Measurements from ENCODE around the gene CORO2A. TPM values are rescaled to one million over a fixed set of nuclear protein-coding genes. Genes with fewer than 3 reads are reported as not detected.

The CORO2A gene
- total and polyA plus RNA-seq, 2 of the 13 experiments (the other 11 are each of a cell fraction or from before 2014, with no cell fraction given), result 14.4 to 15.3 TPM

GRCh38 chr9:98176391-98177259, 15.8 kb downstream of the CORO2A start (continued):
- TF ChIP-seq GLMP (CRISPR knock-in tag; IDR thresholded peaks at IDR 0.05; ENCODE audit: borderline replicate concordance) (no peak), NR2F1 (CRISPR knock-in tag; IDR thresholded peaks at IDR 0.05) (no peak), TRIM24 (CRISPR knock-in tag; IDR thresholded peaks at IDR 0.05) (no peak), ZNF121 (CRISPR knock-in tag; IDR thresholded peaks at IDR 0.05) (no peak), ZC3H4 (CRISPR knock-in tag; IDR thresholded peaks at IDR 0.05; ENCODE audit: borderline replicate concordance) (no peak), ZNF549 (CRISPR knock-in tag; IDR thresholded peaks at IDR 0.05) (no peak), ZNF329 (CRISPR knock-in tag; IDR thresholded peaks at IDR 0.05; ENCODE audit: low read depth) (no peak), FOXP4 (CRISPR knock-in tag; IDR thresholded peaks at IDR 0.05) (0 out of 2 replicates have a peak, but pooled peaks have one; percentile 21), HNRNPH1 (optimal IDR thresholded peaks at IDR 0.05; ENCODE audit: low read depth, low read length) (no peak), CREM (IDR thresholded peaks at IDR 0.05) (peak; percentile 25; the same call in 1 of the 2 replicates), CREM (CRISPR knock-in tag; IDR thresholded peaks at IDR 0.05) (no peak), SUZ12 (IDR thresholded peaks at IDR 0.05; ENCODE audit: low read depth, low read length) (no peak), ATM (IDR thresholded peaks at IDR 0.05; ENCODE audit: borderline replicate concordance) (no peak), SIN3B (IDR thresholded peaks at IDR 0.05; ENCODE audit: low read length) (no peak), AKAP8 (CRISPR knock-in tag; IDR thresholded peaks at IDR 0.05) (no peak), ZNF777 (CRISPR knock-in tag; IDR thresholded peaks at IDR 0.05) (no peak), MXD1 (CRISPR knock-in tag; IDR thresholded peaks at IDR 0.05) (no peak), SNAPC2 (CRISPR knock-in tag; IDR thresholded peaks at IDR 0.05) (no peak), DNMT1 (CRISPR knock-in tag; IDR thresholded peaks at IDR 0.05) (no peak), SIX1 (CRISPR knock-in tag; IDR thresholded peaks at IDR 0.05; ENCODE audit: borderline replicate concordance) (no peak), YEATS2 (CRISPR knock-in tag; IDR thresholded peaks at IDR 0.05; ENCODE audit: borderline replicate concordance) (no peak), ZNF550 (CRISPR knock-in tag; IDR thresholded peaks at IDR 0.05; ENCODE audit: borderline replicate concordance) (no peak), ZFP91 (CRISPR knock-in tag; IDR thresholded peaks at IDR 0.05; ENCODE audit: borderline replicate concordance) (no peak)

Measured in HepG2 (cell line).